Neuronal stem cell (in vitro differentiated cells): ENCODE measurements around the gene TTC4.

ENCODE experiments used
- DNase-seq: peaks from one replicate; pipeline ENCODE4 v3.0.0-alpha.2; 2013; ENCODE audit warnings: low spot score
- H2AFZ ChIP-seq: one replicate; pipeline ENCODE4 v1.6.1; 2013; ENCODE audit warnings: mild to moderate bottlenecking, low read length, inconsistent platforms
- H2AK5ac ChIP-seq: 2 replicates; pipeline ENCODE4 v1.6.1; 2013; ENCODE audit warnings: low read depth, mild to moderate bottlenecking, inconsistent platforms, low read length, moderate library complexity, mixed read lengths
- H2BK120ac ChIP-seq: 2 replicates; pipeline ENCODE4 v1.6.1; 2013; ENCODE audit warnings: low read depth, mild to moderate bottlenecking, inconsistent platforms, low read length, moderate library complexity, mixed read lengths
- H2BK12ac ChIP-seq: one replicate; pipeline ENCODE4 v1.6.1; 2013; ENCODE audit warnings: low read length, inconsistent platforms
- H2BK15ac ChIP-seq: 2 replicates; pipeline ENCODE4 v1.6.1; 2013; ENCODE audit warnings: mild to moderate bottlenecking, low read length, inconsistent platforms, mixed read lengths
- H2BK5ac ChIP-seq: one replicate; pipeline ENCODE4 v1.6.1; 2013; ENCODE audit warnings: inconsistent platforms, mild to moderate bottlenecking, low read length, moderate library complexity
- H3K14ac ChIP-seq: one replicate; pipeline ENCODE4 v1.6.1; 2013; ENCODE audit warnings: low read length, inconsistent platforms
- H3K18ac ChIP-seq: 2 replicates; pipeline ENCODE4 v1.6.1; 2013; ENCODE audit warnings: low read length, inconsistent platforms
- H3K23ac ChIP-seq: 2 replicates; pipeline ENCODE4 v1.6.1; 2013; ENCODE audit warnings: low read depth, mild to moderate bottlenecking, mixed read lengths, low read length, inconsistent platforms; ENCODE audit not compliant: poor library complexity
- H3K27ac ChIP-seq: replicated peaks from 3 replicates; pipeline ENCODE4 v1.5.1; 2013; ENCODE audit warnings: low read length, inconsistent platforms
- H3K27me3 ChIP-seq, 3 experiments: 2 replicates each; pipeline ENCODE4 v1.6.1; 2013; ENCODE audit warnings: low read length in 3 of 3, mild to moderate bottlenecking in 2 of 3, inconsistent platforms in 1 of 3, low read depth in 1 of 3, mixed read lengths in 1 of 3, moderate library complexity in 1 of 3; ENCODE audit not compliant: control insufficient read depth in 3 of 3, insufficient read depth in 3 of 3
- H3K36me3 ChIP-seq, 2 donors: replicated peaks in 1 of 2; 2 replicates each; pipeline ENCODE4 v1.6.1; 2013; ENCODE audit warnings: low read length in 2 of 2; ENCODE audit not compliant: control insufficient read depth in 2 of 2, insufficient read depth in 2 of 2
- H3K4ac ChIP-seq: 2 replicates; pipeline ENCODE4 v1.6.1; 2013; ENCODE audit warnings: inconsistent platforms, mild to moderate bottlenecking, low read length, moderate library complexity
- H3K4me1 ChIP-seq, 2 donors: 1 replicate in 1 of 2; 2 replicates in 1 of 2; pipeline ENCODE4 v1.6.1; 2013; ENCODE audit warnings: low read length in 2 of 2, low read depth in 1 of 2; ENCODE audit not compliant: control insufficient read depth in 2 of 2, insufficient read depth in 1 of 2
- H3K4me2 ChIP-seq: one replicate; pipeline ENCODE4 v1.6.1; 2013; ENCODE audit warnings: mild to moderate bottlenecking, low read length, inconsistent platforms; ENCODE audit not compliant: insufficient read depth, poor library complexity, severe bottlenecking
- H3K4me3 ChIP-seq, 2 donors: 2 replicates each; pipeline ENCODE4 v1.5.1; 2013; ENCODE audit warnings: low read length in 2 of 2, mild to moderate bottlenecking in 2 of 2, inconsistent platforms in 1 of 2, moderate library complexity in 1 of 2
- H3K79me1 ChIP-seq: one replicate; pipeline ENCODE4 v1.6.1; 2013; ENCODE audit warnings: low read depth, mild to moderate bottlenecking, inconsistent platforms, low read length, moderate library complexity
- H3K9ac ChIP-seq: one replicate; pipeline ENCODE4 v1.6.1; 2013; ENCODE audit warnings: mild to moderate bottlenecking, low read depth, low read length, inconsistent platforms; ENCODE audit not compliant: poor library complexity
- H3K9me3 ChIP-seq, 2 donors: replicated peaks in 1 of 2; 2 replicates each; pipeline versions ENCODE3 to v1.6.1; 2013; ENCODE audit warnings: low read length in 2 of 2, mild to moderate bottlenecking in 2 of 2, inconsistent platforms in 1 of 2, low read depth in 1 of 2, mixed read lengths in 1 of 2, moderate library complexity in 1 of 2; ENCODE audit not compliant: control insufficient read depth in 2 of 2, insufficient read depth in 1 of 2
- H4K8ac ChIP-seq: one replicate; pipeline ENCODE4 v1.6.1; 2013; ENCODE audit warnings: low read depth, mild to moderate bottlenecking, inconsistent platforms, low read length, moderate library complexity
- H4K91ac ChIP-seq: one replicate; pipeline ENCODE4 v1.6.1; 2013; ENCODE audit warnings: low read length, low read depth, mild to moderate bottlenecking, inconsistent platforms; ENCODE audit not compliant: poor library complexity
- WGBS, 2 donors: extraction: QIAGEN DNeasy Blood & Tissue Kit; methylation state at CpG; one replicate each; pipeline ENCODE4 v1.1.7; 2013; ENCODE audit warnings: missing lambda C conversion rate in 2 of 2, mixed read lengths in 1 of 2; ENCODE audit not compliant: insufficient read length in 2 of 2, insufficient replicate concordance in 1 of 2; ENCODE audit errors: extremely low coverage in 2 of 2; 5-methylcytosine and 5-hydroxymethylcytosine counted together

The TTC4 gene

GRCh38 chr1:54750596-54750995, 34.9 kb downstream of the TTC4 start:
- Histone ChIP-seq H2AK5ac (no peak overlapping the region), H3K9ac (no peak overlapping the region), H4K8ac (no peak overlapping the region), H3K4ac (no peak overlapping the region), H3K4me1 (no peaks in the 10 kb centered on the region), H2BK15ac (no peak overlapping the region), H3K27me3 (peaks cover 0 to 6% (median 0%) of the 10 kb centered on the region in 3 experiments), H2BK5ac (no peak overlapping the region), H2AFZ (no peak overlapping the region), H2BK12ac (no peak overlapping the region), H3K18ac (no peak overlapping the region), H3K4me2 (no peak overlapping the region), H3K36me3 (no peaks in the 10 kb centered on the region), H3K23ac (no peak overlapping the region), H3K14ac (no peak overlapping the region), H3K79me1 (peaks cover 1% of the 10 kb centered on the region), H3K4me3 (no peak overlapping the region), H3K9me3 (no peaks in the 10 kb centered on the region), H3K27ac (no peak overlapping the region), H4K91ac (no peak overlapping the region), H2BK120ac (no peak overlapping the region)
- WGBS, 2 donors: no CpG with 5 or more reads among the region's 6 CpGs
- DNase-seq: no peak

DNA sequence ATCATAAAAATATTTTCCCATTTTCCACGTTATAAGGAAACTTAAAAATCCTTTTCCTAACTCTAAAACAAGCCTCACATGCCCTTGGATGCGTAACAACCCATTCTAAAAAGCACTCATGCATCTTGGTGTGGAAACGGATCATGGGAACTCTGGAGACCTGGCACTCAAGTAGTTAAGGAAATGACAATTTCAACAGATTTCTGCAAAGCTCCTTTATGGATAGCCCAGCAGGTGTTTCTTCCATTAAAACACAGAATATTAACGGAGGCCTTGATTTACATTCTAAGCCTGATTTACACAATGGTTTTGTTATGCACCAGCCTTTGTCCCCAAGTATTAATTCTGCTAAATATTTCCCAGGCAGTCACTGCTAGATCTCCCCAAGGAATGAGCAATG, 35.8 kb downstream of the TTC4 start:
- H3K4me1 ChIP-seq: no peaks in the 10 kb centered on the region
- H2BK12ac ChIP-seq: no peak overlapping the region
- no peaks in the 10 kb centered on the region for H3K9me3 ChIP-seq
- peaks cover 0 to 6% (median 0%) of the 10 kb centered on the region in 3 experiments for H3K27me3 ChIP-seq
- H4K8ac ChIP-seq: no peak overlapping the region
- H3K9ac ChIP-seq: no peak overlapping the region
- DNase-seq: no peak
- no peak overlapping the region for H2BK120ac ChIP-seq
- H3K79me1 ChIP-seq: peaks cover 1% of the 10 kb centered on the region
- no peak overlapping the region for H2AK5ac ChIP-seq
- H2BK5ac ChIP-seq: no peak overlapping the region
- H3K27ac ChIP-seq: no peak overlapping the region
- no peak overlapping the region for H3K14ac ChIP-seq
- WGBS, 2 donors: 100% methylated on average over 1 of the region's 4 CpGs; no CpG with 5 or more reads in 1 of the 2 donors
- H2AFZ ChIP-seq: no peak overlapping the region
- no peak overlapping the region for H3K4me3 ChIP-seq
- H3K18ac ChIP-seq: no peak overlapping the region
- H3K4ac ChIP-seq: no peak overlapping the region
- H4K91ac ChIP-seq: no peak overlapping the region
- H2BK15ac ChIP-seq: no peak overlapping the region
- H3K23ac ChIP-seq: no peak overlapping the region
- H3K4me2 ChIP-seq: no peak overlapping the region
- H3K36me3 ChIP-seq: peaks cover 2 to 5% of the 10 kb centered on the region in 2 donors

GRCh38 chr1:54754045-54754444, 38.4 kb downstream of the TTC4 start:
- H3K36me3 ChIP-seq: peaks cover 16 to 31% of the 10 kb centered on the region in 2 donors
- no CpG with 5 or more reads among the region's 22 CpGs for WGBS, 2 donors
- H3K27ac ChIP-seq: no peak overlapping the region
- H3K27me3 ChIP-seq: no peaks in the 10 kb centered on the region
- no peak overlapping the region for H3K4ac ChIP-seq
- H2BK120ac ChIP-seq: no peak overlapping the region
- no peak overlapping the region for H2BK15ac ChIP-seq
- H3K23ac ChIP-seq: no peak overlapping the region
- H3K4me1 ChIP-seq: no peaks in the 10 kb centered on the region
- peaks cover 1% of the 10 kb centered on the region for H3K79me1 ChIP-seq
- H3K4me3 ChIP-seq: no peak overlapping the region
- H2AK5ac ChIP-seq: no peak overlapping the region
- H4K8ac ChIP-seq: no peak overlapping the region
- H3K9ac ChIP-seq: no peak overlapping the region
- no peak overlapping the region for H2AFZ ChIP-seq
- no peak overlapping the region for H3K14ac ChIP-seq
- no peak overlapping the region for H4K91ac ChIP-seq
- H2BK5ac ChIP-seq: peak overlapping the region; percentile 13
- H2BK12ac ChIP-seq: peak overlapping the region; percentile 17
- no peak overlapping the region for H3K4me2 ChIP-seq
- no peak overlapping the region for H3K18ac ChIP-seq
- DNase-seq: no peak
- no peaks in the 10 kb centered on the region for H3K9me3 ChIP-seq

GRCh38 chr1:54754486-54755285, 39.0 kb downstream of the TTC4 start:
- no peak overlapping the region for H2AFZ ChIP-seq
- no peak overlapping the region for H3K18ac ChIP-seq
- no peak overlapping the region for H2AK5ac ChIP-seq
- no peak overlapping the region for H3K9ac ChIP-seq
- peaks cover 16 to 35% of the 10 kb centered on the region in 2 donors for H3K36me3 ChIP-seq
- no peaks in the 10 kb centered on the region for H3K27me3 ChIP-seq
- H4K91ac ChIP-seq: no peak overlapping the region
- no CpG with 5 or more reads among the region's 25 CpGs for WGBS, 2 donors
- H4K8ac ChIP-seq: no peak overlapping the region
- H3K79me1 ChIP-seq: peaks cover 1% of the 10 kb centered on the region
- H3K14ac ChIP-seq: no peak overlapping the region
- DNase-seq: no peak
- peak overlapping the region; percentile 13 for H2BK5ac ChIP-seq
- H3K27ac ChIP-seq: no peak overlapping the region
- no peaks in the 10 kb centered on the region for H3K9me3 ChIP-seq
- H3K4ac ChIP-seq: no peak overlapping the region
- no peak overlapping the region for H2BK15ac ChIP-seq
- no peaks in the 10 kb centered on the region for H3K4me1 ChIP-seq
- H2BK120ac ChIP-seq: no peak overlapping the region
- no peak overlapping the region for H3K4me2 ChIP-seq
- H3K23ac ChIP-seq: no peak overlapping the region
- no peak overlapping the region for H3K4me3 ChIP-seq
- no peak overlapping the region for H2BK12ac ChIP-seq
